ENCODE measurements around the gene ADAMTS10.

ADAMTS10 gene

GRCh38 chr19:8605514-8605913 lies 5.0 kb downstream of the ADAMTS10 start:
- Histone ChIP-seq H3K4me3 (ENCODE audit: low read length) (no peak overlapping the region), H3K9ac (ENCODE audit: low read length) (no peak overlapping the region), H3K4me1 (ENCODE audit: control insufficient read depth, insufficient read depth, low read length) (no peaks in the 10 kb centered on the region), H3K27me3 (ENCODE audit: control insufficient read depth, insufficient read depth, low read length) (no peaks in the 10 kb centered on the region), H3K27ac (ENCODE audit: low read depth, low read length) (no peak overlapping the region), H3K36me3 (ENCODE audit: control insufficient read depth, insufficient read depth, low read length) (peaks cover 2% of the 10 kb centered on the region)

GRCh38 chr19:8601796-8602195 lies 8.7 kb downstream of the ADAMTS10 start:
- H3K9ac ChIP-seq (ENCODE audit: low read length) = no peak overlapping the region
- H3K27ac ChIP-seq (ENCODE audit: low read depth, low read length) = no peak overlapping the region
- H3K4me1 ChIP-seq (ENCODE audit: control insufficient read depth, insufficient read depth, low read length) = no peaks in the 10 kb centered on the region
- H3K27me3 ChIP-seq (ENCODE audit: control insufficient read depth, insufficient read depth, low read length) = no peaks in the 10 kb centered on the region
- H3K4me3 ChIP-seq (ENCODE audit: low read length) = no peak overlapping the region
- H3K36me3 ChIP-seq (ENCODE audit: control insufficient read depth, insufficient read depth, low read length) = peaks cover 2% of the 10 kb centered on the region

GRCh38 chr19:8600816-8601215 lies 9.7 kb downstream of the ADAMTS10 start:
- Histone ChIP-seq H3K27ac (ENCODE audit: low read depth, low read length) (no peak overlapping the region), H3K4me3 (ENCODE audit: low read length) (no peak overlapping the region), H3K9ac (ENCODE audit: low read length) (no peak overlapping the region), H3K27me3 (ENCODE audit: control insufficient read depth, insufficient read depth, low read length) (no peaks in the 10 kb centered on the region), H3K4me1 (ENCODE audit: control insufficient read depth, insufficient read depth, low read length) (no peaks in the 10 kb centered on the region), H3K36me3 (ENCODE audit: control insufficient read depth, insufficient read depth, low read length) (peaks cover 2% of the 10 kb centered on the region)

DNA sequence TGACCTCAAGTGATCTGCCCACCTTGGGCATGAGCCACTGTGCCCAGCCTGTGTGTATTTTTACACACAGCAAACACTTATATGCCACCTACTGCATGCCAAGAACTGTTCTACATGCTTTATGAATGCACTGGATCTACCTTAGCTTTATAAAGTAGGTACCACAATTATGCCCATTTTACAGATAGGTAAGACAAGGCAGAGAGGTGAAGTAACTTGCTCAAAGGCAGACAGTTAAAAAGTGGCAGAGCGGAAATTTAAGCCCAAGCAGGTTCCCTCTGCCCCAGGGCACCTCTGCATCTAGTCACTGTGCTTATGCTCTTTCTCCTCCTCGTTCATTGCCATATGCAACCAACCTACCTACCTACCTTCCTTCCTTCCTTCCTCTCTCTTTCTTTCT lies 10.5 kb downstream of the ADAMTS10 start:
- no peaks in the 10 kb centered on the region for H3K4me1 ChIP-seq (ENCODE audit: control insufficient read depth, insufficient read depth, low read length)
- H3K4me3 ChIP-seq (ENCODE audit: low read length) = no peak overlapping the region
- H3K27ac ChIP-seq (ENCODE audit: low read depth, low read length) = no peak overlapping the region
- H3K9ac ChIP-seq (ENCODE audit: low read length) = no peak overlapping the region
- H3K27me3 ChIP-seq (ENCODE audit: control insufficient read depth, insufficient read depth, low read length) = no peaks in the 10 kb centered on the region
- H3K36me3 ChIP-seq (ENCODE audit: control insufficient read depth, insufficient read depth, low read length) = peaks cover 2% of the 10 kb centered on the region

DNA sequence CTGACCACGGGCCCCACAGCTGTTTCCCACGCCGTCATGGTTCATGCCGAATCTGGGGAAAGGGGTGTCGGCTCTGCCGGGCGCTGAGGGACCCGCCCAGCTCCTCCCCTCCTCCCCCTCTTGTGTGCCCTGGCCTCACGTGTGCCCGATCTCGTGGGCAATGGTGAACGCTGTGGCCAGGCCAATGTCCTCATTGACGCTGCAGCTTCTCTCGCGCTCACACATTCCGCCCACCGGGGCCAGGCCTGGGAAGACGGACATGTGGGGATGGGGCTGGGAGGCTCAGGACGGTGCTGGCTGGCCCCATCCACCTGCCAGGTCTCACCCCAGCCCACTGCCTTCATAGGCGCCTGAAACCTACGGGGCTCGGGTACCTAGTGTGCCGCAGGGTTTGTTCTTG lies 14.3 kb downstream of the ADAMTS10 start:
- Histone ChIP-seq H3K27me3 (ENCODE audit: control insufficient read depth, insufficient read depth, low read length) (no peaks in the 10 kb centered on the region), H3K9ac (ENCODE audit: low read length) (no peak overlapping the region), H3K36me3 (ENCODE audit: control insufficient read depth, insufficient read depth, low read length) (no peaks in the 10 kb centered on the region), H3K27ac (ENCODE audit: low read depth, low read length) (no peak overlapping the region), H3K4me1 (ENCODE audit: control insufficient read depth, insufficient read depth, low read length) (peaks cover 7% of the 10 kb centered on the region), H3K4me3 (ENCODE audit: low read length) (no peak overlapping the region)

- Histone ChIP-seq H3K9ac (ENCODE audit: low read length) (no peak overlapping the region), H3K4me3 (ENCODE audit: low read length) (no peak overlapping the region), H3K4me1 (ENCODE audit: control insufficient read depth, insufficient read depth, low read length) (peaks cover 7% of the 10 kb centered on the region), H3K27ac (ENCODE audit: low read depth, low read length) (no peak overlapping the region), H3K27me3 (ENCODE audit: control insufficient read depth, insufficient read depth, low read length) (no peaks in the 10 kb centered on the region), H3K36me3 (ENCODE audit: control insufficient read depth, insufficient read depth, low read length) (no peaks in the 10 kb centered on the region)
Observed at GRCh38 chr19:8595651-8596050, 14.9 kb downstream of the ADAMTS10 start.

- Histone ChIP-seq H3K36me3 (ENCODE audit: control insufficient read depth, insufficient read depth, low read length) (no peaks in the 10 kb centered on the region), H3K27ac (ENCODE audit: low read depth, low read length) (no peak overlapping the region), H3K9ac (ENCODE audit: low read length) (no peak overlapping the region), H3K27me3 (ENCODE audit: control insufficient read depth, insufficient read depth, low read length) (no peaks in the 10 kb centered on the region), H3K4me3 (ENCODE audit: low read length) (no peak overlapping the region), H3K4me1 (ENCODE audit: control insufficient read depth, insufficient read depth, low read length) (peaks cover 7% of the 10 kb centered on the region)
Observed at GRCh38 chr19:8593931-8594330, 16.6 kb downstream of the ADAMTS10 start.

DNA sequence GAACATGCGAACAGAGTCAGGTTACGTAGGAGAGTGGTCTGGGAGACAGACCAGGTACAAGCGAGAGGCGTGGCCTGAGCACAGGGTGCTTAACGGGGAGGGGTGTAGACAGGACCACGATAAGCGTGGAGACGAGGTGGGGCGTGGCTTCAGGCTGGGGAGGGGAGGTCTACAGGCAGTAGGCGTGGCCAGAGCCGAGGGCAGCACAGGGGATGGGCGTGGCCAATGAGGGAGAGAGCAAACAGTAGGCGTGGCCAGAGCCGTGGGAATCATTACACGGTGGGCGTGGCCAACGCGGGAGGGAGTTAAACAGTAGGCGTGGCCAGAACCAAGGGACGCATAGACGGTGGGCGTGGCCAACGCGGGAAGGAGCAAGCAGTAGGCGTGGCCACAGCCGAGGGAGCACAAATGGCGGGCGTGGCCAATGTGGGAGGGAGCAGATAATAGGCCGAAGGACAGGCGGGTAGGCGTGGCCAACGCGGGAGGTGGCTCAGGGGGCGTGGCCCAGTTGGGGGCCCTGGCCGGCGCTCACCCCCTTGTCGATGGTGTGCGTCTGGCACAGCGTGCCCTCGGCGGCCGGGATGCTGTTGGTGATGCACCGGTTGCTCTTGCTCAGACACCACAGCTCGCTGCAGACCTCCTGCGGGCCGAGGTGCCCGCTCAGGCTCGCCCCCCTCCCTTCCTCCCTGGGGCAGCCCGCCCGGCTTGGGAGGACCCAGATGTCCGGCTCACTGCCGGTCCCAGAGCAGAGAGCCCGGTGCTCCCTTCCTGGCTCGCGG lies 18.1 kb downstream of the ADAMTS10 start:
- Histone ChIP-seq H3K4me1 (ENCODE audit: control insufficient read depth, insufficient read depth, low read length) (peaks cover 7% of the 10 kb centered on the region), H3K36me3 (ENCODE audit: control insufficient read depth, insufficient read depth, low read length) (no peaks in the 10 kb centered on the region), H3K27me3 (ENCODE audit: control insufficient read depth, insufficient read depth, low read length) (no peaks in the 10 kb centered on the region), H3K9ac (ENCODE audit: low read length) (no peak overlapping the region), H3K27ac (ENCODE audit: low read depth, low read length) (no peak overlapping the region), H3K4me3 (ENCODE audit: low read length) (peak overlapping the region; percentile 46)

DNA sequence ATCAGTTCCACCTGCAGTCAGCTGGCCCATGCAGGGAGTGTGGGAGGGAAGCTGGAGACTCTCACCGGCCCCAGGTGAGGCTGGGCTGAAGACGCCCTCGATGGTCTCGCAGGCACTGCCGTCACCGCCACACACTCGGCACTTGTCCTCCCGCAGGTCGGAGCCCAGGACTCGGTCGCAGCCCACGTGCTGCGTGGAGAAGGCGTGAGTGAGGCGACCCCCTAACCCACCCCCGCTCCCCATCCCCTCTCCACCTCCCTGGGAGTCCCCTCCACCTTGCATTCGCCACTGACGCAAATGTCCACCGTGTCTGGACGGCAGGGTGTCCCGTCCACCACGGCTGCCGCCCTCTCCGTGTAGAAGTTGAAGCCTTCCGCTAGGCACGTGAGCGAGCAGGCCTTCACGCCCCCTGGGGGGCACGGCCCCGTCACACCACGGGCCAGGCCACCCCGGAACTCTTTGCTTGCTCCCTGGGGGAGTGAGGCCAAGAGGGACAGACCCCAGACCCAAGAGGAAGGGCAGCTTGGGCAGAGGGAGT lies 21.3 kb downstream of the ADAMTS10 start:
- H3K4me3 ChIP-seq (ENCODE audit: low read length) = no peak overlapping the region
- no peaks in the 10 kb centered on the region for H3K27me3 ChIP-seq (ENCODE audit: control insufficient read depth, insufficient read depth, low read length)
- peaks cover 7% of the 10 kb centered on the region for H3K4me1 ChIP-seq (ENCODE audit: control insufficient read depth, insufficient read depth, low read length)
- no peaks in the 10 kb centered on the region for H3K36me3 ChIP-seq (ENCODE audit: control insufficient read depth, insufficient read depth, low read length)
- no peak overlapping the region for H3K27ac ChIP-seq (ENCODE audit: low read depth, low read length)
- no peak overlapping the region for H3K9ac ChIP-seq (ENCODE audit: low read length)

DNA sequence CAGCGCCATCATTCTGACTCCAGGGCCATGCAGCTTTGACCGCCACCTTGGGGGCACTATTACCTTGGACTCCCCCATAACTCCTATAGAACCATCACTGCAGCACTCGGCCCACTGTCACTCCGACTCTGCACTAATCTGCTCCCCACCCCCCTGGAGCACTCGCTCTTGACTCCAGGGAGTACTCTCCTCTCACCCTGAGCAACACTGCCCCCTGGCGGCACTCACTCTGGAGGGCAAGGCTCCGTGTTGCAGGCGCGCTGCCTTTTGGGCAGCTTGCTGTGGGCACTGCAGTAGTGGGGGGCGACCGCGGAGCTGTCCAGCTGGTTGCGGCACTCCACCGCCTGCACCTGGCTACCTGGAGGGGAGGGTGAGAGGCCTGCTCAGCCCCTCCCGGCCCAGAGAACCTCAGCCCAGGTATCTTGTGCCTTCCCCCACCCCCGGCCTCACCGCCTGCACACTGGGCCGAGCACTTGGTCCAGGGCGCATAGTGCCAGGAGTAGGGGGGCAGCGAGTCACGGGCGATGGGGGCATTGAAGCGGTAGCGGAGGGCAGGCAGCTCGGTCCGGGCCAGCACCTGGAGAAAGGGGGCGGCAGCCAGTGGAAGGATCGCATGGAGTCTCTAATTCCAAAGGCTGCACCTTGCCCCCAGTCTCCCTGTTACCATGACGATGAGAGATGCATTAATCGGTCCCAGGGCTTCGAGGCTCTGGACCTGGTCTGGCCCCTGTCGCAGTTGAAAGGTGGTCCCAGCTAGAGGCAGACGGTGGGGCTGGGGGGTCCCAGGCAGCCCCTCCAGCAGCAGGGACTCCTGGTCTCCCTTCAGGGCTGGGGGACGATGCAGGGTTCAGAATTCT lies 24.4 kb downstream of the ADAMTS10 start:
- Histone ChIP-seq H3K9ac (ENCODE audit: low read length) (no peak overlapping the region), H3K27ac (ENCODE audit: low read depth, low read length) (no peak overlapping the region)

GRCh38 chr19:8584965-8585893 lies 25.3 kb downstream of the ADAMTS10 start:
- H3K36me3 ChIP-seq (ENCODE audit: control insufficient read depth, insufficient read depth, low read length) = no peaks in the 10 kb centered on the region
- H3K9ac ChIP-seq (ENCODE audit: low read length) = no peak overlapping the region
- no peaks in the 10 kb centered on the region for H3K4me1 ChIP-seq (ENCODE audit: control insufficient read depth, insufficient read depth, low read length)
- H3K27me3 ChIP-seq (ENCODE audit: control insufficient read depth, insufficient read depth, low read length) = no peaks in the 10 kb centered on the region
- H3K27ac ChIP-seq (ENCODE audit: low read depth, low read length) = no peak overlapping the region
- H3K4me3 ChIP-seq (ENCODE audit: low read length) = no peak overlapping the region

More for the DNA sequence above, 24.4 kb downstream of the ADAMTS10 start:
- H3K4me3 ChIP-seq (ENCODE audit: low read length) = no peak overlapping the region
- H3K27me3 ChIP-seq (ENCODE audit: control insufficient read depth, insufficient read depth, low read length) = no peaks in the 10 kb centered on the region
- H3K4me1 ChIP-seq (ENCODE audit: control insufficient read depth, insufficient read depth, low read length) = no peaks in the 10 kb centered on the region
- H3K36me3 ChIP-seq (ENCODE audit: control insufficient read depth, insufficient read depth, low read length) = no peaks in the 10 kb centered on the region

Data from rectal smooth muscle tissue (tissue), 1 donor.